ENCODE data around the gene CUL3. TPM values are rescaled to one million over a fixed set of nuclear protein-coding genes. Genes with fewer than 3 reads are reported as not detected.

CUL3 gene
- total RNA-seq, 1 experiment from 2014 or later, result 95.7 TPM

- no peaks in the 10 kb centered on the region for H3K27me3 ChIP-seq (ENCODE audit: insufficient read depth, low read length)
- intact Hi-C loops (cut with micrococcal nuclease), result no loop called here
- no peaks in the 10 kb centered on the region for H3K4me1 ChIP-seq (ENCODE audit: control insufficient read depth in 1 of 2, insufficient read depth in 2 of 2, low read length in 2 of 2)
- DNase-seq (ENCODE audit: low read depth, low spot score), result no peak
- H3K9ac ChIP-seq (ENCODE audit: low read length), result no peak overlapping the region
- BruUV-seq (replicated peaks), result no TSS peak
- H3K79me2 ChIP-seq (ENCODE audit: insufficient read depth, low read length), result peaks cover 100% of the 10 kb centered on the region
- H4K20me1 ChIP-seq (ENCODE audit: insufficient read depth), result peaks cover 57% of the 10 kb centered on the region
- no peaks in the 10 kb centered on the region for H3K36me3 ChIP-seq (ENCODE audit: control insufficient read depth in 1 of 2, insufficient read depth in 2 of 2, low read length in 2 of 2)
- H3K9me3 ChIP-seq (ENCODE audit: control insufficient read depth in 1 of 2, insufficient read depth in 1 of 2, low read depth in 1 of 2, low read length in 2 of 2), result no peaks in the 10 kb centered on the region
- no peak overlapping the region for H3K27ac ChIP-seq (ENCODE audit: low read depth, low read length)
- no peak for ATAC-seq
- no peak overlapping the region for H3K4me2 ChIP-seq (ENCODE audit: low read length)
- POLR2A ChIA-PET, result no interaction called here
- RAD21 ChIA-PET (ENCODE audit: low non-redundant PET in 1 of 2, low total read pairs in 2 of 2, uncharacterized antibody in 2 of 2, unreplicated experiment in 2 of 2), result no interaction called here
- TF ChIP-seq EGR1 (IDR thresholded peaks at IDR 0.05; ENCODE audit: low read depth), result no peak
- TF ChIP-seq POLR2A (IDR thresholded peaks at IDR 0.05; ENCODE audit: borderline replicate concordance, extremely low read depth, insufficient read depth, insufficient read length), result no peak
- TF ChIP-seq MAX (IDR thresholded peaks at IDR 0.05), result no peak
- no peak for TF ChIP-seq EZH2 (IDR thresholded peaks at IDR 0.05)
- no peak for TF ChIP-seq ZNF274 (IDR thresholded peaks at IDR 0.05; ENCODE audit: low read depth, low read length)
- TF ChIP-seq ELF1 (IDR thresholded peaks at IDR 0.05; ENCODE audit: borderline replicate concordance, low read depth), result no peak
- TF ChIP-seq ZFX (IDR thresholded peaks at IDR 0.05), result no peak
- TF ChIP-seq FOSL1 (IDR thresholded peaks at IDR 0.05; ENCODE audit: low read depth), result no peak
- no peak for TF ChIP-seq CEBPB (IDR thresholded peaks at IDR 0.05; ENCODE audit: low read depth)
- TF ChIP-seq EZH2phosphoT487 (IDR thresholded peaks at IDR 0.05; ENCODE audit: borderline replicate concordance), result no peak
- TF ChIP-seq RAD21 (IDR thresholded peaks at IDR 0.05; ENCODE audit: low read depth), result no peak
- no peak for TF ChIP-seq ZBTB33 (IDR thresholded peaks at IDR 0.05; ENCODE audit: extremely low read depth, insufficient replicate concordance, low read length)
- TF ChIP-seq ATF3 (IDR thresholded peaks at IDR 0.05), result no peak
- no peak for TF ChIP-seq YY1 (IDR thresholded peaks at IDR 0.05; ENCODE audit: extremely low read depth, insufficient replicate concordance, low read depth, low read length)
- no peak for TF ChIP-seq POLR2AphosphoS5 (IDR thresholded peaks at IDR 0.05; ENCODE audit: low read depth, low read length)
- no peak for TF ChIP-seq SP1 (IDR thresholded peaks at IDR 0.05; ENCODE audit: low read depth)
- no peaks in the 10 kb centered on the region for H3K9me2 ChIP-seq (ENCODE audit: insufficient read depth)
- CTCF ChIA-PET, result no interaction called here
- no peak overlapping the region for H3K4me3 ChIP-seq (replicated peaks in 1 of 2; ENCODE audit: low read depth in 1 of 2, low read length in 2 of 2)
- H2AFZ ChIP-seq (ENCODE audit: low read depth, low read length, poor library complexity, severe bottlenecking), result no peak overlapping the region
These were observed 11.4 kb downstream of the CUL3 start for GRCh38 chr2:224573724-224574123.
